MM.1S (cell line): ENCODE data around the gene AANAT.

ENCODE experiments used
- EZH2 ChIP-seq: fragments of 300-600 bp; sonication (generic); optimal IDR thresholded peaks from 2 replicates; pipeline ENCODE3; 2017; ENCODE audit warnings: low read depth, mild to moderate bottlenecking, antibody characterized with exemption, low read length, mixed read lengths
- TF ChIP-seq, protein P1 (sequence below): fragments of 300-600 bp; sonication (generic); IDR thresholded peaks from 2 replicates; pipeline ENCODE4 v1.5.1; 2016; ENCODE audit warnings: antibody characterized with exemption, low read length, mixed read lengths

GRCh38 chr17:76474238-76474637, 6.8 kb downstream of the AANAT start:
- TF ChIP-seq, protein P1, sequence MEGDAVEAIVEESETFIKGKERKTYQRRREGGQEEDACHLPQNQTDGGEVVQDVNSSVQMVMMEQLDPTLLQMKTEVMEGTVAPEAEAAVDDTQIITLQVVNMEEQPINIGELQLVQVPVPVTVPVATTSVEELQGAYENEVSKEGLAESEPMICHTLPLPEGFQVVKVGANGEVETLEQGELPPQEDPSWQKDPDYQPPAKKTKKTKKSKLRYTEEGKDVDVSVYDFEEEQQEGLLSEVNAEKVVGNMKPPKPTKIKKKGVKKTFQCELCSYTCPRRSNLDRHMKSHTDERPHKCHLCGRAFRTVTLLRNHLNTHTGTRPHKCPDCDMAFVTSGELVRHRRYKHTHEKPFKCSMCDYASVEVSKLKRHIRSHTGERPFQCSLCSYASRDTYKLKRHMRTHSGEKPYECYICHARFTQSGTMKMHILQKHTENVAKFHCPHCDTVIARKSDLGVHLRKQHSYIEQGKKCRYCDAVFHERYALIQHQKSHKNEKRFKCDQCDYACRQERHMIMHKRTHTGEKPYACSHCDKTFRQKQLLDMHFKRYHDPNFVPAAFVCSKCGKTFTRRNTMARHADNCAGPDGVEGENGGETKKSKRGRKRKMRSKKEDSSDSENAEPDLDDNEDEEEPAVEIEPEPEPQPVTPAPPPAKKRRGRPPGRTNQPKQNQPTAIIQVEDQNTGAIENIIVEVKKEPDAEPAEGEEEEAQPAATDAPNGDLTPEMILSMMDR = no peak
- no peak for TF ChIP-seq EZH2
